ENCODE results near the gene SOCS3. TPM values are rescaled to one million over a fixed set of nuclear protein-coding genes. Genes with fewer than 3 reads are reported as not detected.

The SOCS3 gene
- total and polyA plus RNA-seq, 10 of the 15 experiments (the other 5 are each of a cell fraction or from before 2014, with no cell fraction given), result 0.05 to 3.9 (median 1.0) TPM

GRCh38 chr17:78375401-78376151 is 15.7 kb upstream of the SOCS3 start (continued):
- TF ChIP-seq, protein P1, sequence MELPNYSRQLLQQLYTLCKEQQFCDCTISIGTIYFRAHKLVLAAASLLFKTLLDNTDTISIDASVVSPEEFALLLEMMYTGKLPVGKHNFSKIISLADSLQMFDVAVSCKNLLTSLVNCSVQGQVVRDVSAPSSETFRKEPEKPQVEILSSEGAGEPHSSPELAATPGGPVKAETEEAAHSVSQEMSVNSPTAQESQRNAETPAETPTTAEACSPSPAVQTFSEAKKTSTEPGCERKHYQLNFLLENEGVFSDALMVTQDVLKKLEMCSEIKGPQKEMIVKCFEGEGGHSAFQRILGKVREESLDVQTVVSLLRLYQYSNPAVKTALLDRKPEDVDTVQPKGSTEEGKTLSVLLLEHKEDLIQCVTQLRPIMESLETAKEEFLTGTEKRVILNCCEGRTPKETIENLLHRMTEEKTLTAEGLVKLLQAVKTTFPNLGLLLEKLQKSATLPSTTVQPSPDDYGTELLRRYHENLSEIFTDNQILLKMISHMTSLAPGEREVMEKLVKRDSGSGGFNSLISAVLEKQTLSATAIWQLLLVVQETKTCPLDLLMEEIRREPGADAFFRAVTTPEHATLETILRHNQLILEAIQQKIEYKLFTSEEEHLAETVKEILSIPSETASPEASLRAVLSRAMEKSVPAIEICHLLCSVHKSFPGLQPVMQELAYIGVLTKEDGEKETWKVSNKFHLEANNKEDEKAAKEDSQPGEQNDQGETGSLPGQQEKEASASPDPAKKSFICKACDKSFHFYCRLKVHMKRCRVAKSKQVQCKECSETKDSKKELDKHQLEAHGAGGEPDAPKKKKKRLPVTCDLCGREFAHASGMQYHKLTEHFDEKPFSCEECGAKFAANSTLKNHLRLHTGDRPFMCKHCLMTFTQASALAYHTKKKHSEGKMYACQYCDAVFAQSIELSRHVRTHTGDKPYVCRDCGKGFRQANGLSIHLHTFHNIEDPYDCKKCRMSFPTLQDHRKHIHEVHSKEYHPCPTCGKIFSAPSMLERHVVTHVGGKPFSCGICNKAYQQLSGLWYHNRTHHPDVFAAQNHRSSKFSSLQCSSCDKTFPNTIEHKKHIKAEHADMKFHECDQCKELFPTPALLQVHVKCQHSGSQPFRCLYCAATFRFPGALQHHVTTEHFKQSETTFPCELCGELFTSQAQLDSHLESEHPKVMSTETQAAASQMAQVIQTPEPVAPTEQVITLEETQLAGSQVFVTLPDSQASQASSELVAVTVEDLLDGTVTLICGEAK (IDR thresholded peaks at IDR 0.05; ENCODE audit: borderline replicate concordance), result no peak
- TF ChIP-seq SUZ12 (IDR thresholded peaks at IDR 0.05; ENCODE audit: unreplicated experiment) (no peak), CBX3 (IDR thresholded peaks at IDR 0.05; ENCODE audit: borderline replicate concordance, low read depth) (no peak), NFXL1 (IDR thresholded peaks at IDR 0.05; ENCODE audit: borderline replicate concordance) (no peak), ZNF217 (IDR thresholded peaks at IDR 0.05) (no peak), TCF7 (IDR thresholded peaks at IDR 0.05; ENCODE audit: borderline replicate concordance) (no peak), JUND (IDR thresholded peaks at IDR 0.05; ENCODE audit: low read depth, low read length) (no peak), PAX8 (IDR thresholded peaks at IDR 0.05) (no peak), NR2C2 (IDR thresholded peaks at IDR 0.05; ENCODE audit: borderline replicate concordance, control insufficient read depth, insufficient read length, low read depth) (no peak), SMAD5 (IDR thresholded peaks at IDR 0.05; ENCODE audit: low read depth) (no peak), SMAD1 (IDR thresholded peaks at IDR 0.05; ENCODE audit: low read depth, partially characterized antibody) (no peak)
